IMR-90 (cell line): ENCODE data around the gene ALDH3B2. TPM values are rescaled to one million over a fixed set of nuclear protein-coding genes. Genes with fewer than 3 reads are reported as not detected.

Source experiments
- ATAC-seq: fragments of 200-7000 bp; cut with Tn5 transposase; 2 replicates; pipeline ENCODE4 v1.9.1; 2020; ENCODE audit warnings: low read depth, mild to moderate bottlenecking, moderate library complexity
- BruUV-seq: library from RNA; stranded (reverse); fragments of 400-500 nt; replicated peaks from 2 replicates; lab custom pipeline; 2021; lab: Mats Ljungman, UMichigan
- CTCF ChIA-PET: fragments of 300-600 bp; formaldehyde crosslinking; extraction: SDS; loops from one replicate; lab custom pipeline; 2021; ENCODE audit warnings: antibody characterized with exemption; lab: Yijun Ruan, JAX
- POLR2A ChIA-PET: fragments of 300-600 bp; sonication (Branson Sonifier 250); formaldehyde crosslinking; loops from one replicate; lab custom pipeline; 2022; ENCODE audit warnings: antibody characterized with exemption; ENCODE audit not compliant: unreplicated experiment; lab: Charles Lee
- DNase-seq: peaks from one replicate; pipeline ENCODE4 v3.0.0; 2013
- H2AFZ ChIP-seq: replicated peaks from 2 replicates; pipeline ENCODE3; 2013; ENCODE audit warnings: low read length, mild to moderate bottlenecking; ENCODE audit not compliant: poor library complexity
- H2AK5ac ChIP-seq: 2 replicates; pipeline ENCODE4 v1.6.1; 2013; ENCODE audit warnings: low read depth, low read length, inconsistent platforms
- H2AK9ac ChIP-seq: replicated peaks from 2 replicates; pipeline ENCODE3; 2013; ENCODE audit warnings: mild to moderate bottlenecking, low read depth, low read length, moderate library complexity; ENCODE audit not compliant: poor library complexity
- H2BK120ac ChIP-seq: 2 replicates; pipeline ENCODE4 v1.6.1; 2013; ENCODE audit warnings: low read depth, low read length, inconsistent platforms
- H2BK15ac ChIP-seq: 3 replicates; pipeline ENCODE4 v1.6.1; 2013; ENCODE audit warnings: low read depth, low read length, inconsistent platforms
- H2BK20ac ChIP-seq: 2 replicates; pipeline ENCODE4 v1.6.1; 2013; ENCODE audit warnings: low read depth, mild to moderate bottlenecking, inconsistent platforms, low read length, moderate library complexity
- H2BK5ac ChIP-seq: 2 replicates; pipeline ENCODE4 v1.6.1; 2013; ENCODE audit warnings: mild to moderate bottlenecking, low read depth, low read length, inconsistent platforms; ENCODE audit not compliant: poor library complexity, severe bottlenecking
- H3K14ac ChIP-seq: replicated peaks from 2 replicates; pipeline ENCODE4 v1.6.1; 2013; ENCODE audit warnings: low read depth, low read length, inconsistent platforms
- H3K18ac ChIP-seq: 2 replicates; pipeline ENCODE4 v1.6.1; 2013; ENCODE audit warnings: low read depth, low read length, control low read depth
- H3K23ac ChIP-seq: 2 replicates; pipeline ENCODE4 v1.6.1; 2013; ENCODE audit warnings: low read depth, low read length, inconsistent platforms
- H3K27ac ChIP-seq: 2 replicates; pipeline ENCODE4 v1.5.1; 2013; ENCODE audit warnings: mild to moderate bottlenecking, control low read depth, low read length; ENCODE audit not compliant: insufficient read depth
- H3K27me3 ChIP-seq: 2 replicates; pipeline ENCODE4 v1.6.1; 2013; ENCODE audit warnings: low read length; ENCODE audit not compliant: control insufficient read depth, insufficient read depth
- H3K36me3 ChIP-seq: 2 replicates; pipeline ENCODE4 v1.6.1; 2013; ENCODE audit warnings: low read length, mixed read lengths; ENCODE audit not compliant: control insufficient read depth, insufficient read depth
- H3K4ac ChIP-seq: 2 replicates; pipeline ENCODE4 v1.6.1; 2013; ENCODE audit warnings: low read depth, low read length, inconsistent platforms
- H3K4me1 ChIP-seq: 2 replicates; pipeline ENCODE4 v1.6.1; 2013; ENCODE audit warnings: low read length, mixed read lengths; ENCODE audit not compliant: control insufficient read depth, insufficient read depth
- H3K4me2 ChIP-seq: 2 replicates; pipeline ENCODE4 v1.6.1; 2013; ENCODE audit warnings: low read depth, mild to moderate bottlenecking, control low read depth, low read length, moderate library complexity
- H3K4me3 ChIP-seq: 2 replicates; pipeline ENCODE4 v1.5.1; 2013; ENCODE audit warnings: low read depth, mild to moderate bottlenecking, control low read depth, low read length, moderate library complexity; ENCODE audit not compliant: insufficient read depth
- H3K56ac ChIP-seq: 2 replicates; pipeline ENCODE4 v1.6.1; 2013; ENCODE audit warnings: low read length, inconsistent platforms; ENCODE audit not compliant: insufficient read depth; ENCODE audit errors: extremely low read depth
- H3K79me1 ChIP-seq, 2 experiments: 2 replicates each; pipeline ENCODE4 v1.6.1; 2013; ENCODE audit warnings: low read length in 2 of 2, inconsistent platforms in 1 of 2, low read depth in 1 of 2
- H3K9ac ChIP-seq: 2 replicates; pipeline ENCODE4 v1.6.1; 2013; ENCODE audit warnings: low read depth, low read length, control low read depth
- H3K9me1 ChIP-seq: 2 replicates; pipeline ENCODE4 v1.6.1; 2013; ENCODE audit warnings: low read length, inconsistent platforms; ENCODE audit not compliant: insufficient read depth
- H3K9me3 ChIP-seq: 2 replicates; pipeline ENCODE4 v1.6.1; 2013; ENCODE audit warnings: low read length; ENCODE audit not compliant: control insufficient read depth, insufficient read depth
- H4K20me1 ChIP-seq: 2 replicates; pipeline ENCODE4 v1.6.1; 2013; ENCODE audit warnings: low read length, inconsistent platforms; ENCODE audit not compliant: insufficient read depth
- H4K5ac ChIP-seq: 2 replicates; pipeline ENCODE4 v1.6.1; 2013; ENCODE audit warnings: mild to moderate bottlenecking, low read depth, low read length, control low read depth
- H4K8ac ChIP-seq, 2 experiments: 2 replicates each; pipeline ENCODE4 v1.6.1; 2013; ENCODE audit warnings: low read depth in 2 of 2, low read length in 2 of 2, control low read depth in 1 of 2, inconsistent platforms in 1 of 2
- H4K91ac ChIP-seq: 2 replicates; pipeline ENCODE4 v1.6.1; 2013; ENCODE audit warnings: low read depth, low read length, inconsistent platforms; ENCODE audit not compliant: insufficient read depth
- ELK1 ChIP-seq: fragments of 150-350 bp; IDR thresholded peaks from 2 replicates; pipeline ENCODE4 v1.6.1; 2016; ENCODE audit warnings: low read depth, mild to moderate bottlenecking, low read length, moderate library complexity, borderline replicate concordance
- MAFK ChIP-seq: IDR thresholded peaks from 2 replicates; pipeline ENCODE4 v1.6.1; 2012; ENCODE audit warnings: low read depth, low read length, improper control_type of control experiment
- NFE2L2 ChIP-seq: fragments of 150-350 bp; IDR thresholded peaks from 2 replicates; pipeline ENCODE4 v1.6.1; 2016; ENCODE audit warnings: low read depth, mild to moderate bottlenecking, low read length
- POLR2A ChIP-seq: IDR thresholded peaks from 2 replicates; pipeline ENCODE4 v1.6.1; 2012; ENCODE audit warnings: mild to moderate bottlenecking, low read depth, low read length
- RCOR1 ChIP-seq: IDR thresholded peaks from 2 replicates; pipeline ENCODE4 v1.6.1; 2012; ENCODE audit warnings: mild to moderate bottlenecking, low read length, improper control_type of control experiment; ENCODE audit not compliant: insufficient replicate concordance
- RFX5 ChIP-seq: IDR thresholded peaks from 2 replicates; pipeline ENCODE4 v1.8.0; 2012; ENCODE audit warnings: low read depth, mild to moderate bottlenecking, low read length, moderate library complexity
- WGBS, 2 experiments: methylation state at CpG; one replicate each; pipeline versions ENCODE4 v1.1.5 to v1.1.7; 2013; ENCODE audit warnings: missing lambda C conversion rate in 2 of 2; ENCODE audit not compliant: insufficient read length in 1 of 2; ENCODE audit errors: extremely low coverage in 2 of 2; 5-methylcytosine and 5-hydroxymethylcytosine counted together
- dilution Hi-C: fragments of 300-500 bp; cut with HindIII; formaldehyde crosslinking; loops from one replicate; pipeline ENCODE4 v1.14.3; 2018; ENCODE audit warnings: low sequenced_read_pairs; ENCODE audit not compliant: unreplicated experiment
- in situ Hi-C: fragments of 300-500 bp; cut with MboI; formaldehyde crosslinking; loops from 3 replicates; pipeline ENCODE4 v1.14.3; 2019; ENCODE audit warnings: low sequenced_read_pairs, inconsistent platforms, mixed read lengths
- intact Hi-C: fragments of 100-400 bp; cut with micrococcal nuclease; formaldehyde crosslinking; loops from 2 replicates; pipeline ENCODE4 v1.10.0; 2022
- polyA plus RNA-seq, 3 experiments: library from polyadenylated mRNA; depleted of rRNA; stranded (reverse); fragments of >200 nt; gene quantifications; 2 replicates each; pipeline ENCODE4 v1.2.3, GENCODE V29; 2012; ENCODE audit warnings: low replicate concordance in 1 of 3
- total RNA-seq: library from RNA; depleted of rRNA; stranded (reverse); fragments of >200 nt; gene quantifications from 2 replicates; pipeline ENCODE4 v1.2.3, GENCODE V29; 2012
- TF ChIP-seq, protein P1 (sequence below): fragments of 150-350 bp; IDR thresholded peaks from 2 replicates; pipeline ENCODE4 v1.6.1; 2017; ENCODE audit warnings: mild to moderate bottlenecking, antibody characterized with exemption, low read length, low read depth
- TF ChIP-seq, protein P2 (sequence below): conservative IDR thresholded peaks from 2 replicates; pipeline ENCODE4 v1.5.1; 2012; ENCODE audit warnings: mild to moderate bottlenecking, low read depth, low read length, improper control_type of control experiment

Gene ALDH3B2
- total and polyA plus RNA-seq, 2 of the 4 experiments (the other 2 are of a cell fraction): not detected

- Histone ChIP-seq H3K56ac (no peak overlapping the region), H4K20me1 (no peaks in the 10 kb centered on the region), H3K36me3 (no peaks in the 10 kb centered on the region), H3K27me3 (no peaks in the 10 kb centered on the region), H4K8ac (no peak overlapping the region), H3K9ac (no peak overlapping the region), H2AFZ (no peak overlapping the region), H2BK120ac (no peak overlapping the region), H3K9me3 (no peaks in the 10 kb centered on the region), H2BK5ac (no peak overlapping the region), H2AK5ac (no peak overlapping the region), H3K18ac (no peak overlapping the region), H4K5ac (no peak overlapping the region), H4K91ac (no peak overlapping the region), H3K4me2 (no peak overlapping the region), H3K4ac (no peak overlapping the region), H2BK20ac (no peak overlapping the region), H3K23ac (no peak overlapping the region), H3K4me3 (no peak overlapping the region), H3K14ac (no peak overlapping the region), H2AK9ac (no peak overlapping the region), H3K27ac (no peak overlapping the region), H3K4me1 (0 out of 2 replicates have a peak, but pooled peaks cover 3% of the 10 kb centered on the region), H3K79me1 (no peaks in the 10 kb centered on the region), H3K9me1 (peaks cover 4% of the 10 kb centered on the region; the same call in 1 of the 2 replicates), H2BK15ac (no peak overlapping the region)
- CTCF ChIA-PET: interaction anchor here (1.2 to 1.6 kb wide), 2 partner anchors 8 to 13 kb away, joined by 3 to 5 read pairs; no protein-coding TSS in a partner anchor
- no peak for DNase-seq
- no peak for ATAC-seq
- in situ Hi-C loops: no loop called here
- no CpG with 5 or more reads among the region's 6 CpGs for WGBS, 2 experiments
- dilution Hi-C loops: no loop called here
- intact Hi-C loops: no loop called here
- TF ChIP-seq RFX5: no peak
- no peak for TF ChIP-seq NFE2L2
- TF ChIP-seq, protein P1, sequence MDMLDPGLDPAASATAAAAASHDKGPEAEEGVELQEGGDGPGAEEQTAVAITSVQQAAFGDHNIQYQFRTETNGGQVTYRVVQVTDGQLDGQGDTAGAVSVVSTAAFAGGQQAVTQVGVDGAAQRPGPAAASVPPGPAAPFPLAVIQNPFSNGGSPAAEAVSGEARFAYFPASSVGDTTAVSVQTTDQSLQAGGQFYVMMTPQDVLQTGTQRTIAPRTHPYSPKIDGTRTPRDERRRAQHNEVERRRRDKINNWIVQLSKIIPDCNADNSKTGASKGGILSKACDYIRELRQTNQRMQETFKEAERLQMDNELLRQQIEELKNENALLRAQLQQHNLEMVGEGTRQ: no peak
- TF ChIP-seq MAFK: no peak
- TF ChIP-seq, protein P2, sequence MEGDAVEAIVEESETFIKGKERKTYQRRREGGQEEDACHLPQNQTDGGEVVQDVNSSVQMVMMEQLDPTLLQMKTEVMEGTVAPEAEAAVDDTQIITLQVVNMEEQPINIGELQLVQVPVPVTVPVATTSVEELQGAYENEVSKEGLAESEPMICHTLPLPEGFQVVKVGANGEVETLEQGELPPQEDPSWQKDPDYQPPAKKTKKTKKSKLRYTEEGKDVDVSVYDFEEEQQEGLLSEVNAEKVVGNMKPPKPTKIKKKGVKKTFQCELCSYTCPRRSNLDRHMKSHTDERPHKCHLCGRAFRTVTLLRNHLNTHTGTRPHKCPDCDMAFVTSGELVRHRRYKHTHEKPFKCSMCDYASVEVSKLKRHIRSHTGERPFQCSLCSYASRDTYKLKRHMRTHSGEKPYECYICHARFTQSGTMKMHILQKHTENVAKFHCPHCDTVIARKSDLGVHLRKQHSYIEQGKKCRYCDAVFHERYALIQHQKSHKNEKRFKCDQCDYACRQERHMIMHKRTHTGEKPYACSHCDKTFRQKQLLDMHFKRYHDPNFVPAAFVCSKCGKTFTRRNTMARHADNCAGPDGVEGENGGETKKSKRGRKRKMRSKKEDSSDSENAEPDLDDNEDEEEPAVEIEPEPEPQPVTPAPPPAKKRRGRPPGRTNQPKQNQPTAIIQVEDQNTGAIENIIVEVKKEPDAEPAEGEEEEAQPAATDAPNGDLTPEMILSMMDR: no peak
- TF ChIP-seq ELK1: no peak
- no peak for TF ChIP-seq POLR2A
- TF ChIP-seq RCOR1: no peak
- POLR2A ChIA-PET: no interaction called here
- no TSS peak for BruUV-seq
Measured at GRCh38 chr11:67627441-67627811, 47.0 kb downstream of the ALDH3B2 start.
